Prostate gland (tissue), 2 donors: ENCODE results near the gene OTOP3.

Experiments
- POLR2AphosphoS5 ChIP-seq: sonication (generic); formaldehyde crosslinking; IDR thresholded peaks from one replicate; pipeline ENCODE4 v1.6.1; 2017; ENCODE audit warnings: antibody characterized with exemption
- TF ChIP-seq, protein P1 (sequence below), 4 experiments: fragments of 200-600 bp in 2 of 4; fragments of 450-650 bp in 2 of 4; sonication (generic) in 2 of 4; IDR thresholded peaks; 1 replicate in 3 of 4; 2 replicates in 1 of 4; pipeline ENCODE4 v1.5.1; 2016 to 2019; ENCODE audit warnings: antibody characterized with exemption in 4 of 4, mild to moderate bottlenecking in 2 of 4, moderate library complexity in 2 of 4

DNA sequence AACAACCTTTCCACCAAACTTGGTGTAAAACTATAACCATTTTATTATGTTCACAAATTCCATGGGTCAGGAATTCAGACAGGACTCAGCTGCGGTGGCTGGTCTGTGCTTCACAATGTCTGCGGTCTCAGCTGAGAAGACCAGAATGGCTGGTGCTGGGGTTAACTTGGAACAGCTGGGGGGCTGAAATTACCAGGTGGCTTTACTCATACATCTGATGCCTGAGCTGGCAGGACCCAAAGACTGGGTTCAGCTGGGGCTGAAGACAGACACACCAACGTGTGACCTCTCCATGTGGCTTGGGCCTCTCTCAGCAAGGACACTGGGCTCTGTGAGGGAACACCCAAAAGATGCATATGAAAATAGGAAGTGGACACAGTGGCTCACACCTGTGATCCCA lies 42.5 kb downstream of the OTOP3 start:
- TF ChIP-seq, protein P1, sequence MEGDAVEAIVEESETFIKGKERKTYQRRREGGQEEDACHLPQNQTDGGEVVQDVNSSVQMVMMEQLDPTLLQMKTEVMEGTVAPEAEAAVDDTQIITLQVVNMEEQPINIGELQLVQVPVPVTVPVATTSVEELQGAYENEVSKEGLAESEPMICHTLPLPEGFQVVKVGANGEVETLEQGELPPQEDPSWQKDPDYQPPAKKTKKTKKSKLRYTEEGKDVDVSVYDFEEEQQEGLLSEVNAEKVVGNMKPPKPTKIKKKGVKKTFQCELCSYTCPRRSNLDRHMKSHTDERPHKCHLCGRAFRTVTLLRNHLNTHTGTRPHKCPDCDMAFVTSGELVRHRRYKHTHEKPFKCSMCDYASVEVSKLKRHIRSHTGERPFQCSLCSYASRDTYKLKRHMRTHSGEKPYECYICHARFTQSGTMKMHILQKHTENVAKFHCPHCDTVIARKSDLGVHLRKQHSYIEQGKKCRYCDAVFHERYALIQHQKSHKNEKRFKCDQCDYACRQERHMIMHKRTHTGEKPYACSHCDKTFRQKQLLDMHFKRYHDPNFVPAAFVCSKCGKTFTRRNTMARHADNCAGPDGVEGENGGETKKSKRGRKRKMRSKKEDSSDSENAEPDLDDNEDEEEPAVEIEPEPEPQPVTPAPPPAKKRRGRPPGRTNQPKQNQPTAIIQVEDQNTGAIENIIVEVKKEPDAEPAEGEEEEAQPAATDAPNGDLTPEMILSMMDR (IDR thresholded peaks at IDR 0.05), result no peak
- no peak for TF ChIP-seq POLR2AphosphoS5
